H7 (cell line): Measurements from ENCODE around the gene ATXN7L3B. TPM values are rescaled to one million over a fixed set of nuclear protein-coding genes. Genes with fewer than 3 reads are reported as not detected.
"Not testable (repeated sequence)": the region's sequence is repeated elsewhere in the genome, so short reads cannot be mapped to it uniquely, and the experiment has no call there.

Experiments
- DNase-seq: peaks from one replicate; pipeline ENCODE4 v3.0.0; 2012
- H3K27me3 ChIP-seq: 2 replicates; pipeline ENCODE4 v1.6.0; 2011; ENCODE audit warnings: mild to moderate bottlenecking, low read length; ENCODE audit not compliant: control insufficient read depth, insufficient read depth
- H3K36me3 ChIP-seq: replicated peaks from 2 replicates; pipeline ENCODE4 v1.5.1; 2011; ENCODE audit warnings: low read length; ENCODE audit not compliant: control insufficient read depth, insufficient read depth
- H3K4me3 ChIP-seq: 2 replicates; pipeline ENCODE4 v1.5.1; 2011; ENCODE audit warnings: low read depth, mild to moderate bottlenecking, control low read depth, low read length, moderate library complexity; ENCODE audit not compliant: insufficient read depth
- total RNA-seq: library from RNA; depleted of rRNA; stranded (reverse); fragments of >200 nt; shearing (Covaris generic); gene quantifications from 2 replicates; pipeline ENCODE4 v1.2.3, GENCODE V29; 2014; rRNA removed

The ATXN7L3B gene
- 25.3 and 27.2 TPM in 2 replicates for total RNA-seq

- DNase-seq = peak; percentile 92
- H3K4me3 ChIP-seq = peak within 1 kb of the TSS; percentile 79
- H3K36me3 ChIP-seq = no peaks in the 10 kb centered on the region; the same call in 1 of the 2 replicates
- no peaks in the 10 kb centered on the region for H3K27me3 ChIP-seq
Observed at GRCh38 chr12:74537707-74538385, at the start of gene ATXN7L3B. Gene ATXN7L3B, plus strand, starts transcription at chr12:74537835. Its CDS starts 278 bp downstream, at chr12:74538113.

GRCh38 chr12:74488134-74488533, 49.5 kb upstream of the ATXN7L3B start:
- Histone ChIP-seq H3K36me3 (no peaks in the 10 kb centered on the region), H3K27me3 (no peaks in the 10 kb centered on the region), H3K4me3 (no peak overlapping the region)
- DNase-seq = no peak

- Histone ChIP-seq H3K36me3 (no peaks in the 10 kb centered on the region), H3K27me3 (no peaks in the 10 kb centered on the region), H3K4me3 (no peak overlapping the region)
- DNase-seq = no peak
Observed at GRCh38 chr12:74489543-74489942, 48.1 kb upstream of the ATXN7L3B start.

- no peaks in the 10 kb centered on the region for H3K27me3 ChIP-seq
- no peaks in the 10 kb centered on the region for H3K36me3 ChIP-seq
- H3K4me3 ChIP-seq = no peak overlapping the region
- no peak for DNase-seq
Observed at GRCh38 chr12:74490390-74491064, 47.1 kb upstream of the ATXN7L3B start.

GRCh38 chr12:74491374-74491773, 46.3 kb upstream of the ATXN7L3B start:
- DNase-seq = no peak
- no peaks in the 10 kb centered on the region for H3K27me3 ChIP-seq
- no peak overlapping the region for H3K4me3 ChIP-seq
- H3K36me3 ChIP-seq = no peaks in the 10 kb centered on the region

- Histone ChIP-seq H3K4me3 (no peak overlapping the region), H3K36me3 (no peaks in the 10 kb centered on the region), H3K27me3 (no peaks in the 10 kb centered on the region)
- no peak for DNase-seq
Observed at GRCh38 chr12:74499192-74499591, 38.4 kb upstream of the ATXN7L3B start.

- H3K36me3 ChIP-seq, DNase-seq, H3K27me3 ChIP-seq: not testable (repeated sequence)
- H3K4me3 ChIP-seq = peak overlapping the region; percentile 38
Observed at GRCh38 chr12:74508873-74509657, 28.6 kb upstream of the ATXN7L3B start.

GRCh38 chr12:74509886-74510285, 27.7 kb upstream of the ATXN7L3B start:
- Histone ChIP-seq H3K36me3 (no peaks in the 10 kb centered on the region), H3K27me3 (no peaks in the 10 kb centered on the region), H3K4me3 (no peak overlapping the region)
- DNase-seq = no peak

- no peak overlapping the region for H3K4me3 ChIP-seq
- no peak for DNase-seq
- no peaks in the 10 kb centered on the region for H3K36me3 ChIP-seq
- H3K27me3 ChIP-seq = no peaks in the 10 kb centered on the region
Observed at GRCh38 chr12:74514098-74514872, 23.4 kb upstream of the ATXN7L3B start.

GRCh38 chr12:74515849-74516248, 21.8 kb upstream of the ATXN7L3B start:
- no peaks in the 10 kb centered on the region for H3K36me3 ChIP-seq
- no peak for DNase-seq
- no peak overlapping the region for H3K4me3 ChIP-seq
- no peaks in the 10 kb centered on the region for H3K27me3 ChIP-seq

GRCh38 chr12:74526535-74526934, 11.1 kb upstream of the ATXN7L3B start:
- Histone ChIP-seq H3K27me3 (no peaks in the 10 kb centered on the region), H3K4me3 (no peak overlapping the region), H3K36me3 (no peaks in the 10 kb centered on the region)
- DNase-seq = no peak

GRCh38 chr12:74527491-74527890, 10.1 kb upstream of the ATXN7L3B start:
- DNase-seq = no peak
- H3K27me3 ChIP-seq = no peaks in the 10 kb centered on the region
- H3K4me3 ChIP-seq = no peak overlapping the region
- no peaks in the 10 kb centered on the region for H3K36me3 ChIP-seq

GRCh38 chr12:74530676-74531075, 7.0 kb upstream of the ATXN7L3B start:
- no peaks in the 10 kb centered on the region for H3K36me3 ChIP-seq
- no peak for DNase-seq
- no peak overlapping the region for H3K4me3 ChIP-seq
- H3K27me3 ChIP-seq = no peaks in the 10 kb centered on the region

- no peak overlapping the region for H3K4me3 ChIP-seq
- no peaks in the 10 kb centered on the region for H3K27me3 ChIP-seq
- H3K36me3 ChIP-seq = no peaks in the 10 kb centered on the region; the same call in 1 of the 2 replicates
- no peak for DNase-seq
Observed at GRCh38 chr12:74535536-74535935, 2.1 kb upstream of the ATXN7L3B start.
